ENCODE data around the gene UNC13C. TPM values are rescaled to one million over a fixed set of nuclear protein-coding genes. Genes with fewer than 3 reads are reported as not detected.

The UNC13C gene
- total RNA-seq, 1 donor from 2014 or later = not detected

DNA sequence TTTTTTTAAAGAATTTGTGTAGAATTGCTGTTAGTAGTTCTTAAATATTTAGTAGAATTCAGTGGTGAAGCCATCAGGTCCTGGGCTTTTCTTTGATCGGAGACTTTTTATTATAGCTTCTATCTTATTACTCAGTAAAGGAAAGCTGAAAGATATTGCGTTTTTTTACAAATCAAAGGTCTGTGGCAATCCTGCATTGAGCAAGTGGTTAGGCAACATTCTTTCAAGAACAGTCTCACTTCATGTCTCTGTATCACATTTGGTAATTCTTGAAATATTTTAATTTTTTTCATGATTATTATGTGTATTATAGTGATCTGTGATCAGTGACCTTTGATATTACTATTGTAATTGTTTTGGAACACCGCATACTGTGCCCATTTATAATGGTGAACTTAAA lies 140.8 kb downstream of the UNC13C start:
- H3K27ac Mint-ChIP-seq = no peak overlapping the region
- TF ChIP-seq, protein P1, sequence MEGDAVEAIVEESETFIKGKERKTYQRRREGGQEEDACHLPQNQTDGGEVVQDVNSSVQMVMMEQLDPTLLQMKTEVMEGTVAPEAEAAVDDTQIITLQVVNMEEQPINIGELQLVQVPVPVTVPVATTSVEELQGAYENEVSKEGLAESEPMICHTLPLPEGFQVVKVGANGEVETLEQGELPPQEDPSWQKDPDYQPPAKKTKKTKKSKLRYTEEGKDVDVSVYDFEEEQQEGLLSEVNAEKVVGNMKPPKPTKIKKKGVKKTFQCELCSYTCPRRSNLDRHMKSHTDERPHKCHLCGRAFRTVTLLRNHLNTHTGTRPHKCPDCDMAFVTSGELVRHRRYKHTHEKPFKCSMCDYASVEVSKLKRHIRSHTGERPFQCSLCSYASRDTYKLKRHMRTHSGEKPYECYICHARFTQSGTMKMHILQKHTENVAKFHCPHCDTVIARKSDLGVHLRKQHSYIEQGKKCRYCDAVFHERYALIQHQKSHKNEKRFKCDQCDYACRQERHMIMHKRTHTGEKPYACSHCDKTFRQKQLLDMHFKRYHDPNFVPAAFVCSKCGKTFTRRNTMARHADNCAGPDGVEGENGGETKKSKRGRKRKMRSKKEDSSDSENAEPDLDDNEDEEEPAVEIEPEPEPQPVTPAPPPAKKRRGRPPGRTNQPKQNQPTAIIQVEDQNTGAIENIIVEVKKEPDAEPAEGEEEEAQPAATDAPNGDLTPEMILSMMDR (IDR thresholded peaks at IDR 0.05) = no peak
- H3K9me3 Mint-ChIP-seq = peaks cover 4% of the 10 kb centered on the region
- no peak for ATAC-seq (ENCODE audit: low read depth)
- no peak overlapping the region for H3K4me3 Mint-ChIP-seq
- CTCF ChIA-PET = no interaction called here
- no peaks in the 10 kb centered on the region for H3K27me3 Mint-ChIP-seq
- H3K4me1 Mint-ChIP-seq = no peaks in the 10 kb centered on the region
- POLR2A ChIA-PET = no interaction called here
- intact Hi-C loops (cut with micrococcal nuclease) = no loop called here
- no peaks in the 10 kb centered on the region for H3K36me3 Mint-ChIP-seq (ENCODE audit: low read depth)
- no peak for DNase-seq

GRCh38 chr15:54120949-54121463 lies 142.8 kb downstream of the UNC13C start:
- Mint-ChIP-seq H3K9me3 (peaks cover 4% of the 10 kb centered on the region), H3K27ac (no peak overlapping the region), H3K27me3 (no peaks in the 10 kb centered on the region), H3K4me1 (no peaks in the 10 kb centered on the region), H3K36me3 (ENCODE audit: low read depth) (no peaks in the 10 kb centered on the region), H3K4me3 (no peak overlapping the region)
- intact Hi-C loops (cut with micrococcal nuclease) = no loop called here
- ATAC-seq (ENCODE audit: low read depth) (no peak), DNase-seq (no peak)
- POLR2A ChIA-PET = no interaction called here
- TF ChIP-seq, protein P1 (IDR thresholded peaks at IDR 0.05) = no peak
- CTCF ChIA-PET = no interaction called here

GRCh38 chr15:54127574-54127973 lies 149.3 kb downstream of the UNC13C start:
- intact Hi-C loops (cut with micrococcal nuclease) = no loop called here
- CTCF ChIA-PET = no interaction called here
- H3K27me3 Mint-ChIP-seq = no peaks in the 10 kb centered on the region

GRCh38 chr15:54131410-54131809 lies 153.2 kb downstream of the UNC13C start:
- intact Hi-C loops (cut with micrococcal nuclease) = no loop called here
- Mint-ChIP-seq H3K27ac (no peak overlapping the region), H3K9me3 (peaks cover 6% of the 10 kb centered on the region), H3K4me3 (no peak overlapping the region), H3K27me3 (no peaks in the 10 kb centered on the region), H3K36me3 (ENCODE audit: low read depth) (no peaks in the 10 kb centered on the region), H3K4me1 (no peaks in the 10 kb centered on the region)
- TF ChIP-seq, protein P1 (IDR thresholded peaks at IDR 0.05) = no peak
- CTCF ChIA-PET = no interaction called here
- ATAC-seq (ENCODE audit: low read depth) = no peak
- no peak for DNase-seq
- POLR2A ChIA-PET = no interaction called here

More at GRCh38 chr15:54127574-54127973, 149.3 kb downstream of the UNC13C start:
- Mint-ChIP-seq H3K9me3 (peaks cover 2% of the 10 kb centered on the region), H3K4me1 (no peaks in the 10 kb centered on the region), H3K4me3 (no peak overlapping the region), H3K27ac (no peak overlapping the region), H3K36me3 (ENCODE audit: low read depth) (no peaks in the 10 kb centered on the region)
- POLR2A ChIA-PET = no interaction called here
- ATAC-seq (ENCODE audit: low read depth) (no peak), DNase-seq (no peak)
- TF ChIP-seq, protein P1 (IDR thresholded peaks at IDR 0.05) = no peak

DNA sequence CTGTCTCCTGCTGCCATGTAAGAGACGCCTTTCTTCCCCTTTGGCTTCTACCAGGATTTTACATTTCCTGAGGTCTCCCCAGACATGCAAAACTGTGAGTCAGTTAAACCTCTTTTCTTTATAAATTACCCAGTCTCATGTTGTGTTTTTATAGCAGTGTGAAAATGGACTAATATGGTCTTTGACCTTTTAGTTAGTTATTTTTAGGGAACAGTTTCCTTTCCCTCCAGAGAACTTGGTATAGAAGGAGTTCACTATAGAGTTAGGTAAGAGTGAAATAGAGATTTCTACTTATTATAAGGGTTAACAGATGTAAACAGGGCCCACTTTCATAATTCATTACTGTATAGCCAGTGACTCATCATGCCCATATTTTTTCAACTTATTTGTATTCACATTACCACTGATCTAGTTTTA lies 170.9 kb downstream of the UNC13C start:
- ChIA-PET POLR2A (no interaction called here), CTCF (no interaction called here)
- ATAC-seq (ENCODE audit: low read depth) = no peak
- no peak overlapping the region for H3K27ac Mint-ChIP-seq
- no peak for DNase-seq
- no peaks in the 10 kb centered on the region for H3K9me3 Mint-ChIP-seq
- H3K36me3 Mint-ChIP-seq (ENCODE audit: low read depth) = no peaks in the 10 kb centered on the region
- H3K27me3 Mint-ChIP-seq = no peaks in the 10 kb centered on the region
- no peaks in the 10 kb centered on the region for H3K4me1 Mint-ChIP-seq
- intact Hi-C loops (cut with micrococcal nuclease) = no loop called here
- TF ChIP-seq, protein P1 (IDR thresholded peaks at IDR 0.05) = no peak
- H3K4me3 Mint-ChIP-seq = no peak overlapping the region

Data from activated B cell treated with CpG ODN at 0.5 μM for 24 hours (primary cell).